ENCODE data around the gene THRB.

- TF ChIP-seq, protein P1, sequence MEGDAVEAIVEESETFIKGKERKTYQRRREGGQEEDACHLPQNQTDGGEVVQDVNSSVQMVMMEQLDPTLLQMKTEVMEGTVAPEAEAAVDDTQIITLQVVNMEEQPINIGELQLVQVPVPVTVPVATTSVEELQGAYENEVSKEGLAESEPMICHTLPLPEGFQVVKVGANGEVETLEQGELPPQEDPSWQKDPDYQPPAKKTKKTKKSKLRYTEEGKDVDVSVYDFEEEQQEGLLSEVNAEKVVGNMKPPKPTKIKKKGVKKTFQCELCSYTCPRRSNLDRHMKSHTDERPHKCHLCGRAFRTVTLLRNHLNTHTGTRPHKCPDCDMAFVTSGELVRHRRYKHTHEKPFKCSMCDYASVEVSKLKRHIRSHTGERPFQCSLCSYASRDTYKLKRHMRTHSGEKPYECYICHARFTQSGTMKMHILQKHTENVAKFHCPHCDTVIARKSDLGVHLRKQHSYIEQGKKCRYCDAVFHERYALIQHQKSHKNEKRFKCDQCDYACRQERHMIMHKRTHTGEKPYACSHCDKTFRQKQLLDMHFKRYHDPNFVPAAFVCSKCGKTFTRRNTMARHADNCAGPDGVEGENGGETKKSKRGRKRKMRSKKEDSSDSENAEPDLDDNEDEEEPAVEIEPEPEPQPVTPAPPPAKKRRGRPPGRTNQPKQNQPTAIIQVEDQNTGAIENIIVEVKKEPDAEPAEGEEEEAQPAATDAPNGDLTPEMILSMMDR (IDR thresholded peaks at IDR 0.05): no peak
- no peak for TF ChIP-seq POLR2A (IDR thresholded peaks at IDR 0.05)
These were observed 27.5 kb upstream of the THRB start for GRCh38 chr3:24522146-24522579.
